Fibroblast of skin of left biceps (primary cell): Measurements from ENCODE around the gene LSR.
"Not testable (repeated sequence)": the region's sequence is repeated elsewhere in the genome, so short reads cannot be mapped to it uniquely, and the experiment has no call there.

ENCODE experiments used
- DNase-seq, 2 experiments: peaks; one replicate each; pipeline ENCODE4 v3.0.0-alpha.2; 2013; ENCODE audit warnings: low read depth in 2 of 2

The LSR gene

GRCh38 chr19:35286101-35286500, 37.3 kb downstream of the LSR start:
- not testable (repeated sequence) for DNase-seq

DNA sequence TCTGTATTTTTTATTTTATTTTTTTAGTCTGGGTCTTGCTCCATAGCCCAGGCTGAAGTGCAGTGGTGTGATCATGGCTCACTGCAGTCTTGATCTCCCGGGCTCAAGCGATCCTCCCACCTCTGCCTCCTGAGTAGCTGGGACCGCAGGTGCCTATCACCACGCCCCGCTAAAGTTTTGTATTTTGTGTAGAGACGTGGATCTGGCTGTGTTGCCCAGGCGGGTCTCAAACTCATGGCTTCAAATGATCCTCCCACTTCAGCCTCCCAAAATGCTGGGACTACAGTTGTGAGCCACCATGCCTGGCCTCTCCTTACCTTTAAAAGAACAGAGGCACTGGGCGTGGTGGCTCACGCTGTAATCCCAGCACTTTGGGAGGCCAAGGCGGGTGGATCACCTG, 38.9 kb downstream of the LSR start:
- DNase-seq, result no peak

DNA sequence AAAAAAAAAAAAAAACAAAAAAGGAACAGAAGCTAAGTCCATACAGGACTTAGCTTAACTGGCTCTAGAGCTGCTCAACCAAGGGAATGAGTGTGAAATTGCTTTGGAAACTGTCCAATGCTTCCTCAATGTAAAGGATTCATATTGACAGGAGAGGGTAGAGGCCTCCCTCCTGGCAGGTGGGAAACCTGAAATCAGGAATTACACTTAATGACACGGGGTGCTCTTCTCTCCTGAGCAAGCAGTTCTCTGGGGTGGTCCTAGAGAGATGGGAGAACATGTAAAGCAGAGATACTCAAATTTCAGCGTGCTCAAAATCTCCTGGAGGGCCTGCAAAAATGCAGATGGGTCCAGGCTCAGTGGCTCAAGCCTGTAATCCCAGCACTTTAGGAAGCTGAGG, 39.5 kb downstream of the LSR start:
- DNase-seq, result no peak

GRCh38 chr19:35288906-35289305, 40.1 kb downstream of the LSR start:
- DNase-seq, result no peak

DNA sequence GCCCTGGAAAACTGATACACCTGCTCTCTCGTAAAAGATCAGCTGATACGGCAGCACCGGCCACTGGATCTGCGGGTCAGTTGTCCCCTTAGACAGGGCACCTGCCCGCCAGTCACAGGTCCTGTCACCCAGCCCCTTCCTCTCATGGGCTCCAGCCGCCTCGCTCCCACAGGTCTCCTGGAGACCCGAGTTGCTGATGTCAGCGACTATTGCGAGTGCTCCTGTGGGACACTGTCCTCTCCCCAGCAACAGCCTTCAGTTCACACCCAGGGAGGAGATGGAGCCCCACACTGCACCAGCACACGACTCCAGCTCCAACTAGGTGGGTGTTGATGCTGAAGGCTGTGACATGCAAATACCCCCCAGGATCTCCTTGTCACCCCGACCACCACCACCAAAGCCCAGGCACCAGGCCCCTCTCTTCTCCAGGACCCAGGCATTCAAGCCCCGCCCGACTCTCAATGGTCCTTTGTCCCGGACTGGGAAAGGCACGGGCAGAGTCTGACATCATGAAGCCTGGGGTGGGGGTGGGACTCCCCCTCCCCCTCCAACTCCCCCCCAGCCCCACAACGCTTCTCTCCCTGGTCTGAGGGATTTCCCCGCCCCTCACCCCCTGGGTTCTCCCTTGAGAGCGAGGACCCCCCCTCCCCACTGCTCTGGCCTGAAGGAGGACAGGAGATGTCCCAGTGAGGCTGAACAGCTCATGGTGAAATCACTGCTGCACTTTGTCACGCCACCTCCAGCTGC, 41.8 kb downstream of the LSR start:
- DNase-seq, result no peak

GRCh38 chr19:35291259-35291658, 42.5 kb downstream of the LSR start:
- DNase-seq, result no peak

- DNase-seq, result no peak
Measured at GRCh38 chr19:35291916-35292315, 43.1 kb downstream of the LSR start, which contains the start of gene MAG. TSS of gene MAG (plus strand) at chr19:35292161. CDS start at chr19:35295409, 3,248 bp downstream.

DNA sequence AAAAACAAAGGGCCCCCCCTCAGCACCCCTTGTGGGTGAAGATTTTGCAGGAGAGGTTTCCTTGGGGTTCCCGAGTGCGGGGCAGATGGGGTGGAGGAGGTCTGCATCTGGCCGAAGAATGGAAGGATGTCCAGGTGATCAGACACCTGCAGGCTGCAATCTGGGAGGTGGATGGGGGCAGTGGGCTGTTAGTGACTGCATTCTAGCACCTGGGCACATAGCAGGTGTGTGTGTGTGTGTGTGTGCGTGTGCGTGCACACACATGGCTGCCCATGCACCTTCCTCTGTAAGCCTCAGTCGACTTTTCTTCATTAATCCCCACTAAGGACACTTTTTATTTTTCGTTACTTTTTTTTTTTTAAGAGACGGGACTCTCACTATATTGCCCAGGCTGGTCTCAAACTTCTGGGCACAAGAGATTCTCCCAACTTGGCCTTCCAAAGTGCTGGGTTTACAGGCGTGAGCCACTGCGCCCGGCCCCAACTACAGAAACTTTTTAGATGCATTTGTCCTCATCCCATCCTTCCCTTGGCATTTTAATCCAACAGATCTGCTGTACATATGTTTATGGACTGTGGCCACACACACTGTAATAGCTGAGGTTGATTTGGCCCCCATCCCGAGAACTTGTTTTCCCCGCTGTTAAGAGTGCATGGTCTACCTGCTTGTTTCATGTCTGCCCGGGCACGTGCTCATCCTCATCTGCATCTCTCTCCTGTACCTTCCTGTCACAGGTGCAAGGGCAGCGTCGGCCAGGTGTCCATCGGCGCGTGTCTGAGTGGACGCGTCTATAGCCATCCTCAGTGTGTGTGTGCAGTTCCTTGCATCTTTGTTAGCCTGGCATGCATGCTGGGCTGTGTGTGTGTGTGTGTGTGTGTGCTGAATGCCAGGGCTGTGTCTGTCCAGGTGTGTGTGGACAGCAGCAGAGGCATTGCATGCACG, 43.9 kb downstream of the LSR start:
- DNase-seq, result no peak

GRCh38 chr19:35293363-35293739, 44.5 kb downstream of the LSR start:
- no peak for DNase-seq

DNA sequence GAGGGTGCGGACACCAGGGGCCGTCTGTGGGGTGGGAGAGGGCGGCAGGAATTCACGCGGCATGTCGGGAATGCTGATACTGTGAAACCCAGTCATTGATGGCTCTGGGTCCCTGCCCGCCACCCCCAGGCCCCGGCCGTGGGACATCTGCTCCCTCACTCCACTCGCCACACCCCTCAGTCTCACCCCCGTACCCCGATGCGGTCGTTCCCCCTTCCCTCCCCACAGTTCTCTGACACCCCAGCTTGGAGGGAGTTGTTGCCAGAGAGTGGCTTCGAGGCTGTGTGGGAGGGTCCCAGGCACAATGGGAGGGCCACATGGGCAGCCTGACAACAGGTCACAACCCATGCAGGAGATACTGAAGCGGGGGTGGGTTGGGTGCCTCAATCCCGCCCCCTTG, 45.0 kb downstream of the LSR start:
- no peak for DNase-seq

DNA sequence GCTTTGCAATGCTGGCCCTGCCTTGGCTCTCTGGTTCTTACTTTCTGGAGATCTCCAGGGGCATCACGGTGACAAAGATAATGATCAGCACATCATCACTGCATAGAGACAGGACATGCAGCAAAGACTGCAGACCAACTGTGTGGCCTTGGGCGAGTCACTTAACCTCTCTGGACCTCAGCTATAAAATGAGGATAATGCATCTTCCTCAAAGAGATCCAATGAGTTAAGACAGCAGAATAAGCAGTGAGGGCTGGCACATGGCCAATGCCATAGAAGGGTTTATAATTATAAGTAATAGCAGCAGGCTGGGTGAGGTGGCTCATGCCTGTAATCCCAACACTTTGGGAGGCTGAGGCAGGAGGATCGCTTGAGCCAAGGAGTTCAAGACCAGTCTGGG, 45.5 kb downstream of the LSR start:
- no peak for DNase-seq

GRCh38 chr19:35294859-35295791, 46.3 kb downstream of the LSR start:
- DNase-seq, result no peak

DNA sequence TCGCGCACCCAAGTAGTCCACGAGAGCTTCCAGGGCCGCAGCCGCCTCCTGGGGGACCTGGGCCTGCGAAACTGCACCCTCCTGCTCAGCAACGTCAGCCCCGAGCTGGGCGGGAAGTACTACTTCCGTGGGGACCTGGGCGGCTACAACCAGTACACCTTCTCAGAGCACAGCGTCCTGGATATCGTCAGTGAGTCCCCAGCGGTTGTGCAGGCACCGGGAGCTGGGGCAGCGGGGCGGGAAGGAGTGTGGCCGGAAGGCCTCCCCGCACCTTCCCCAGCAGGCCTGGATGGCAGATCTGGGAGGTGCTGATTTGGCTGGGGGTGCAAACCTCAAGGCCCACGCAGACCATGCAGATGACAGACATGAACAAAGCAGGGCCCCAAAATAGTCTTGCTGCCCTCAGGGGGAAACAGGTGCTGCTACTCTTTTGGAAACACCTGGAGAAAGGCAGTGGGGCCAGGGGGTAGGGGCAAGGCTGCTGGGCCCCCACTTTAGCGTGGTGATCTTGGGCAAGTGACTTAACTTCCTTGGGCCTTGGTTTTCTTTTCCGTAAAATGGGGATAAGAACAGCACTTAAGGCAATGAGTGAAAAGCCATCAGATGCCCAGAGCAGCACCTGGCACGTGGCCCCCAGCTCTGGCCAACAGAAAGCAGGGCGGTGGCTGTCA, 47.1 kb downstream of the LSR start:
- no peak for DNase-seq

DNA sequence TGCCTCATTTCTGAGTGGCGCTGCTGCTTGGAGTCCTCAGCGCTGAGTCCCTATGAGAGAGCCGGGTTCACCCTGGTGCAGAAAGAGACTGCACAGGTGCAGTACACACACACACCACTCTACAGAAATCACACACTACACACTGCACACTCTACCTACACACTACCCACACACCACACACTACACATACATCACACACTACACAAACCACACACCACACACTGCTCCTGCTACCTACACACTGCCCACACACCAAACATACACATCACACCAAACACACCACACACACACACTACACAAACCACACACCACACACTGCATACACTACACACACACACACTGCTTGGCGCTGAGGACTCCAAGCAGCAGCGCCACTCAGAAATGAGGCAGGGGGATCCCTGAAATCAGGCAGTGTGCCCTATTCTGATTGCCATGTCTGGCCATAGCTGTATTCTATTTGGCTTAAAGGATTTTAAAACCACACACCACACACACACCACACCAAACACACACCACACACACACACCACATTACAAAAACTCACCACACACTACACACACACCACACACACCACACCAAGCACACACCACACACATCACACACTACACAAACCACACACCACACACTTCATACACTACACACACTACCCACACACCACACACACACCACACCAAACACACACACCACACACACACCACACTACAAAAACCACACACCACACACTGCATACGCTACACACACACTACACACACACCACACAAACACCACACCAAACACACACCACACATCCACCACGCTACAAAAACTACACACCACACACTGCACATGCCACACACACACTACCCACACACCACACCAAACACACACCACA, 48.1 kb downstream of the LSR start:
- no peak for DNase-seq

- DNase-seq, result no peak
Measured at GRCh38 chr19:35297515-35297848, 48.7 kb downstream of the LSR start.

GRCh38 chr19:35297922-35298321, 49.1 kb downstream of the LSR start:
- no peak for DNase-seq

GRCh38 chr19:35298561-35298972, 49.8 kb downstream of the LSR start:
- no peak for DNase-seq

DNA sequence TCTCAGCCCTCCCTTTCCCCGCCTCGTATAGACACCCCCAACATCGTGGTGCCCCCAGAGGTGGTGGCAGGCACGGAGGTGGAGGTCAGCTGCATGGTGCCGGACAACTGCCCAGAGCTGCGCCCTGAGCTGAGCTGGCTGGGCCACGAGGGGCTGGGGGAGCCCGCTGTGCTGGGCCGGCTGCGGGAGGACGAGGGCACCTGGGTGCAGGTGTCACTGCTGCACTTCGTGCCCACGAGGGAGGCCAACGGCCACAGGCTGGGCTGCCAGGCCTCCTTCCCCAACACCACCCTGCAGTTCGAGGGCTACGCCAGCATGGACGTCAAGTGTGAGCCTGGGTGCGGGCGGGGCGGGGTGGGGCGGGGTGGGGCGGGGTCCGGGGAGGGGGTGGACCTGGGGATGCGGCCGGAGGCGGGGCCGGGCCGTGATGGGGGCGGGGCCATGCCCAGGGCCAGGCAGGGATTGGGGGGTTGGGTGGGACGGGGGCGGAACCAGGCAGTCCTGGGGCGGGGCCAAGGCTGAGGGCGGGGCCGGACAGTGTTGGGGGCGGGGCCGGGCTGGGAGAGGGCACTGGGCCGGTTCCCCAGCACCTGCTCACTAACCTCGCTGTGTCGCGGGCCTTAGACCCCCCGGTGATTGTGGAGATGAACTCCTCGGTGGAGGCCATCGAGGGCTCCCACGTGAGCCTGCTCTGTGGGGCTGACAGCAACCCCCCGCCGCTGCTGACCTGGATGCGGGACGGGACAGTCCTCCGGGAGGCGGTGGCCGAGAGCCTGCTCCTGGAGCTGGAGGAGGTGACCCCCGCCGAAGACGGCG, 50.9 kb downstream of the LSR start:
- DNase-seq, result no peak

- no peak for DNase-seq
Measured at GRCh38 chr19:35300339-35300649, 51.5 kb downstream of the LSR start.

DNA sequence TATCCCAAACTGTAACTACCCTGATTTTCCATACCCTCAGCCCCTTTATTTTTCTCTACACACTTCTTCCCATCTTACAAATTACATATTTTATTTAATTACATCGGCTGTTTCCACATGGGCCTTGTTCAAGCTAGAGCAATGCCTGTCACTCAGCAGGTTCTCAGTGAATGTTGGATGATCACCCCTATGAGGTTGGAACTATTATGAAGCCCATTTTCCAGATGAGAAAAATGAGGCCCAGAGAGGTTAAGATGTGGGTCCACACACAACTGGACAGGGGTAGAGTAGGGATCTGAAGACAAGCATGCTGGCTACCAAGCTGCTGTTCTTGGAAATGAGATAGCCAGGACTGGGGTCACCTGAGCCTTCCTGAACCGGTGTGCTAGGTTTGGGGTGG, 53.2 kb downstream of the LSR start:
- no peak for DNase-seq
